NCI-H748 (cell line): ENCODE measurements around the gene ICAM1.
"Not testable (repeated sequence)": the region's sequence is repeated elsewhere in the genome, so short reads cannot be mapped to it uniquely, and the experiment has no call there.

Experiments
- DNase-seq: peaks from one replicate; lab custom pipeline; 2025; ENCODE audit not compliant: unreplicated experiment; lab: John Stamatoyannopoulos, UW

ICAM1 gene

DNA sequence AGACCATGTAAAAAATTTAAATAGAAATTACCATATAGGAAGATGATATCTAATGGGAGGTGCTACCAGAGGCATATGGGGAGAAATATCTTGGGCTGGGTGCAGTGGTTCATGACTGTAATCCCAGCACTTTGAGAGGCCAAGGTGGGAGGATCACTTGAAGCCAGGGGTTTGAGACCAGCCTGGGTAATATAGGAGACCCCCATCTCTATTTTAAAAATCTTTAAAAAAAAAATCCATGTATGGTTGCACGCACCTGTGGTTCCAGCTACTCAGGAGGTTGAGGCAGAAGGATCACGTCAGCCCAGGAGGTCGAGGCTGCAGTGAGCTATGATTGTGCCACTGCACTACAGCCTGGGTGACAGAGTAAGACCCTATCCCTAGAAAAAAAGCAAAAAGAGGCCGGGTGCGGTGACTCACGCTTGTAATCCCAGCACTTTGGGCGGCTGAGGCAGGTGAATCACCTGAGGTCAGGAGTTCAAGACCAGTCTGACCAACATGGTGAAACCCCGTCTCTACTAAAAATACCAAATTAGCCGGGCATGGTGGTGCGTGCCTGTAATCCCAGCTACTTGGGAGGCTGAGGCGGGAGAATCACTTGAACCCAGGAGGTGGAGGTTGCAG, 29.0 kb upstream of the ICAM1 start:
- DNase-seq, result not testable (repeated sequence)

DNA sequence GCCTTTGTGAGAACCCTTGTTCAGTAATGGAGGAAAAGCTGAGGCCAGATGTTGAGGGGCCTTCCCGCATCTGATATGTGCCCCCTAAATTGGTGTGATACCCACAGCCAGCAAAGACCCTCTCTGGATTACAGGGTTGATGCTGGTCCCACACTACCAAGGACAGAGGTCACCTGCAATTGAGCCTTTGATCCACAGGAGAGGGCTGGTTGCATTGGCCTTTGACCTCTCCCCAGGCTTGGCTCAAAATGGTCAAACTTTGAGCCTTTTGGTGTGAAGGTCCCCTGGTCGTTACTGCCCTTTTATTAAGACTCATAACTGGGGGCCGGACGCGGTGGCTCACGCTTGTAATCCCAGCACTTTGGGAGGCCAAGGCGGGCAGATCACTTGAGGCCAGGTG, 27.3 kb upstream of the ICAM1 start:
- no peak for DNase-seq

DNA sequence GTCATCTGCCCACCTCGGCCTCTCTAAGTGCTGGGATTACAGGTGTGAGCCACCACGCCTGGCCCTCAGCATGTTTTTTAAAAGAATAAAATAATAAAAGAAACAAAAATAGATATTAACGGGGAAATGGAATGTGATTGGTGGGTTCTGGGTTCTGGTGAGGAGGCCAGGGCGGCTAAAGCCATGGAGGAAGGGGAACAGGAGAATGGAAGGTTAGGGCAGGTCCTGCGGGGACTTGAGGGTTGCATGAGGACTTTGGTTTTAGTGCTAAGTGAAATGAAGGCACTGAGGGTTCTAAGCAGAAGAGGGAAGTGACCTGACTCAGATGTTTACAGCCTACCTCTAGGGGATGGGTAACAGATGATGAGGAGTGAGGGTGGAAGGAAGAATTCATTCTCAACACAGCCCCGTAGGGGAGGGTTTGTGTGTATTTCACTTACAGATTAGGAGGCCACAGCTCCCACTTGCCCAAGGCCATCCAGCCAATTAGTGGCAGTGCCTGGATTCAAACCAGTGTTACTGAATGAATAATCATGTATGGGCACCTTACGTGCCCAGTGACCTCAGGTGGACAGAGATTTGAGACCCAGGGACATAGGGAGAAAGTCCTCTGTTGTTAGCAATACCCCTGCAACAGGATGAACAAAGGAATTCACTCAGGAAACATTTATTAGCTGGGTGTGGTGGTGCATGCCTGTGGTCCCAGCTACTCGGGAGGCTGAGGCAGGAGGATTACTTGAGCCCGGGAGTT, 25.6 kb upstream of the ICAM1 start:
- no peak for DNase-seq

DNA sequence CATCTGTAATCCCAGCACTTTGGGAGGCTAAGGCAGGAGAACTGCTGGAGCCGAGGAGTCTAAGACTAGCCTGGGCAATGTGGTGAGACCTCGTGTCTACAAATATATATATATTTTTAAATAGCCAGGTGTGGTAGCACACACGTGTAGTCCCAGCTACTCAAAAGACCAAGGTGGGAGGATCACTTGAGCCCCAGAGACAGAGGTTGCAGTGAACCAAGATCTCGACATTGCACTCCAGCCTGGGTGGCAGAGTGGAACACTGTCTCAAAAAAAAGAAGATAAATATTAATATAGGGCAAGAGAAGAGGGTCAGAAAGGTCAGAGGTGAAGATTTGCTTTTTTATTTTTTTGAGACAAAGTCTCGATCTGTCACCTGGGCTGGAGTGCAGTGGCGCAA, 24.4 kb upstream of the ICAM1 start:
- DNase-seq, result no peak

DNA sequence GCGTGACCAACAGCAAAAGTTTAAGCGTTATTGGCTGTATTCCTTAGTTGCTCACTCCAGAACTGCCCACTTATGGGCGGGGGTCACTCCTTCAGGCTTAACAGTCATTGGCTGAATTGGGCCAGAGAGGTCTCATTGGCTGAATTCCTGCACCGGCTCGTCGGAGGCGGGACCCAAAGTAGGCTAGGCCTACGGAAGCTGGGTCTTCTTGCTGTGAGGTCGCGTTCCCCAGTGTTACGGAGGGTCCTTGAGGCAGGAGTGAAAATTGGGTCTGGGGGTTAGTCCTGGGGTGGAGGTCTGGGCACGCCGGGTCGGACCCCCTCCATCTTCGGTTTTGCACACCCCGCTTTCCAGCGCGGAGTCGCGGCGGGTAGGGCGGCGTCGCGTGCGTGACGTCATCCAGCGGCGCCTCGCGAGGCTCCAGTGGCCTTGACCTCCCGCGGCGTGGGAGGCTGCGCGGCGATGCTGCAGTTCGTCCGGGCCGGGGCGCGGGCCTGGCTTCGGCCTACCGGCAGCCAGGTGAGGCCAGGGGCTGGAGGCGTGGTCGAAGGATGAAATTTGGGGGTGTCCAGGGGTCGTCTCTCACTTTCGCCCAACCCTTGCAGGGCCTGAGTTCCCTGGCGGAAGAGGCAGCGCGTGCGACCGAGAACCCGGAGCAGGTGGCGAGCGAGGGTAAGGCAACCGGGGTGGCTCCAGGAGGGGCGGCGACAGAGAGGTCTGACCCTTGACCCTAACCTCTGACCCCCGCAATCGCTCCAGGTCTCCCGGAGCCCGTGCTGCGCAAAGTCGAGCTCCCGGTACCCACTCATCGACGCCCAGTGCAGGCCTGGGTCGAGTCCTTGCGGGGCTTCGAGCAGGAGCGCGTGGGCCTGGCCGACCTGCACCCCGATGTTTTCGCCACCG, 18.9 kb upstream of the ICAM1 start, which contains the start of gene MRPL4:
MRPL4 (plus strand) TSS at position 423 of the 903 bp plus-strand sequence; CDS start at position 463, 40 bp downstream.
- DNase-seq, result peak; percentile 97

DNA sequence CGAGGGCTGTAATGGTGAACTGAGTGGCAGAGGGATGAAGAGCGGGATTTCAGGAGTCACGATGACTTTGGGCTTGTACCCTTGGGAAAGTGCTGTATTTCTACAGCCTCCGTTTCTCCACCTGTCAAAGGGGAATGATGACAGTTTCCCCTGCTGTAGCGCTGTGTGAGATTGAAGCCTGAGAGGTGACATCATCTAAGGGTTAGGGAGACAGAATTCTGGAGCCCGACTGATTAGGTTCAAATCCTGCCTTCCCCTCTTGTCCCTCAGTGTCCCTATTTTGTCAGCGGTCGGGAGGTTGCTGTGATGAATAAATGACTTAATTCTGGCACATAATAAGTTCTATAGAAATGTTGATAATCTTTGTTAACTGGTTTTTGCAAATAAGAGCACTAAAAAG, 18.2 kb upstream of the ICAM1 start:
- DNase-seq, result no peak

DNA sequence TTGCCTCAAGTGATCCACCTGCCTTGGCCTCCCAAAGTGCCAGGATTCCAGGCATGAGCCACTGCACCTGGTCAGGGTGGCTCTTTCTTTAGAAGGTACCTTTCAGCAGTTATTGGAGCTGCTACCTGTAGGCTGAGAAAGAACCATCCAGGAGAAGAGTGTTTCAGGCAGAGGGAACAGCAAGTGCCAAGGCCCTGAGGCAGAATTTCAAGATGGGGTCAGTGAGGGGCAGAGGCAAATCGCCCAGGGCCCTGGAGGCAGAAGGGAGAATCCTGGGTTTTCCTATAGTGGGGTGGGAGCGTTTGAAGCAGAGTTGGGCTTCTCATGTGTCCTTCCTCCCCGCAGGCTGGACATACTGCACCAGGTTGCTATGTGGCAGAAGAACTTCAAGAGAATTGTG, 16.7 kb upstream of the ICAM1 start:
- DNase-seq, result no peak

DNA sequence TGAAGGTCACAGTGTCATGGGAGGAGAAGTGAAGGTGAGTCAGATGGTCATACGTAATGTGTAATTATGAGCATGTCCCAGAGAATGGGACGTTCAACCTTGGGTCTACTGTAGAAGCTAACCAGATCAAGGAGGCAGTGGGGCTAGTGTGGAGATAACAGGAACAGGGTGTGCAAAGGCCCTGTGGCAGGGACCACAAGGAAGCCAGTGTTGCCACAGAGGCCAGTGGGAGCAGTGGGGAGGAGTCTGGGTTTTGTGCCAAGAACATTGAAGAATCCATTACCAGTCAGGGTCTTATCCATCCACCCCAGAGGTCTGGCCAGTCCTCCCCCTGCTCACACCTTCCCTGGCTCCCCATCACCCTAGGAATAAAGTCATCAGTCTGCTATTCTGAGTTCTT, 15.6 kb upstream of the ICAM1 start:
- no peak for DNase-seq

DNA sequence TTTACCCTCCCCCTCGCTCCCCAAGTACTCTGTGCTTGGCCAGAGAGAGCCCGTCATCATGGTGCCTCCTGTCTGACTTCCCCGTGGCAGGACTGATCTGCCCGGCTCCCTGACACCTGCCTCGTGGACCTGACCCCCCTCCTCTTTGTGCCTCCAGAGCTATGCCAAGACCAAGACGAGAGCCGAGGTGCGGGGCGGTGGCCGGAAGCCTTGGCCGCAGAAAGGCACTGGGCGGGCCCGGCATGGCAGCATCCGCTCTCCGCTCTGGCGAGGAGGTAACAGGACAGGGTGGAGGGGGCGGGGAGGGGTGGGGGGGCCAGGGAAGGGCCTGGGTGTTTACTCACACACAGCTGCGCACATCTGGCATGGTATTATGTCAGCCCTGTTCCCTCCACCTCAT, 14.4 kb upstream of the ICAM1 start:
- no peak for DNase-seq

DNA sequence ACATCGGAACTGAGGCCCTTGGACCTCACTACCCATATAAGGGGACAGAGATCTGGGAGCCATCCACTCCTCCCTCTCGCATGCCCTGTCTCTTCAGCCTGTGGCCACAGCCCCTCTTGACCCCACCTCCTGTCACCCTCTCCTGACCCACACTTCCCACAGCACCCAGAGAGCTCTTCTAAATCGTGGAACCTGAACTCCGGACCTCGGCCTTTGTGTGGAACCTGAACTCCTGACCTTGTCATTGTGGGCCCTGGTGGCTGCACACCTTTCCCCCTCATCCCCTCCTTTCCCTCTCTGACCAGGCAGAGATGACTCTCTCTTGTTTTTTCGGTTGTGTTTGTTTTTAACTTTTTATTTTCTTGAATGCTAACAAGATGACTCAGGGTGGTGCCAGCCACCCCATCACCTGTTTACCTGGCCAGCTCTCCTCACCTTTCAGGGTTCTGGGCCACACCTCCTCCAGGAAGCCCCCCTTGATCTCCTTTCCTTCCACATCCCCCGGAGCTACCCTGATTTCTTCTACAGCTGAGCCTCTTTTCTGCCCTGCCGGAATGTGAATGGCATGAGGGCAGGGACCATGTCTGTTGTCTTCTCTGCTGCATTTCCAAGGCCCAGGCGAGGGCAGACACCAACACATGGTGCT, 13.8 kb upstream of the ICAM1 start:
- DNase-seq, result no peak

DNA sequence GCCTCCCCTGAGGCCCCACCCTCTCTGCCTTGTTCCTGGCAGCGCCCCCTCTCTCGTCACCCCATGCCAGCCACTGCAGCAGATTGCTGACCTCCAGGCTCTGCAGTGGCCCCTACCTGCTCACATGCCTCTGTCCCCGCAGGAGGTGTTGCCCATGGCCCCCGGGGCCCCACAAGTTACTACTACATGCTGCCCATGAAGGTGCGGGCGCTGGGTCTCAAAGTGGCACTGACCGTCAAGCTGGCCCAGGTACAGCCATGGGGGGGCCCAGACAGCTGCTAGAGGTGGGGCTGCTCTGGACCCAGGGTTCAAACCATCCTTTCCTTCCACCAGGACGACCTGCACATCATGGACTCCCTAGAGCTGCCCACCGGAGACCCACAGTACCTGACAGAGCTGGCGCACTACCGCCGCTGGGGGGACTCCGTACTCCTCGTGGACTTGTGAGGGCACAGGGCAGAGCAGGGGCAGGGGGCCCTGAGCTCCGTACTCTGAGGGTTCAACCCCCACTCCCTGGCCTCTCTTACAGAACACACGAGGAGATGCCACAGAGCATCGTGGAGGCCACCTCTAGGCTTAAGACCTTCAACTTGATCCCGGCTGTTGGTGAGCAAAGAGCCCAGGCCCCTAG, 12.7 kb upstream of the ICAM1 start:
- DNase-seq, result no peak

DNA sequence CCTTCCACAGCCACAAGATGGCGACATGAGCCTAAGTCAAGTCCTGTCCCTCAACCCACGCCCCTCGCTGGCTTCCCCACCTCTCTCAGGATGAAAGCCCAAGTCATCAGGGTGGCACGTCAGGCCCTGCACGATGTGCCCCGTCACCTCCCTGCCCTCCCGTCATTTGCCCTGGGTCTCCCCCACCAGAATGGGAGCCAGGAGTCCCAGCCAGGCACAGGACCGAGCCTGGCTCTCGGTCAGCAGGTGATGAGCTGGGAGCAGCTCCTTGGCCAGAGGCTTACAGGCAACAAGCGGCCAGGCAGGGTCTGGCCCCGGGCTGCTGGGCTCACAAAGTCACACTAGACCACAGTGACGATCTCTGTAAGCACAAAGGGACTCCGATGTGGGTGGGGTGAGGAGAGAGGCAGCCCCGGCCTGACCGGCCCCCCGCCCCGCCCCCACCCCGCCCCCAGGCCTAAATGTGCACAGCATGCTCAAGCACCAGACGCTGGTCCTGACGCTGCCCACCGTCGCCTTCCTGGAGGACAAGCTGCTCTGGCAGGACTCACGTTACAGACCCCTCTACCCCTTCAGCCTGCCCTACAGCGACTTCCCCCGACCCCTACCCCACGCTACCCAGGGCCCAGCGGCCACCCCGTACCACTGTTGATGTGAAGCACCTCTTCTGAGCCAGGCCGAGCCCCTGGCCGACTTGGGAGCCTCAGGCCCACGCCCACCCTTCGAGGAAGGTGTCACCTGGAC, 11.6 kb upstream of the ICAM1 start:
- peak; percentile 76 for DNase-seq

DNA sequence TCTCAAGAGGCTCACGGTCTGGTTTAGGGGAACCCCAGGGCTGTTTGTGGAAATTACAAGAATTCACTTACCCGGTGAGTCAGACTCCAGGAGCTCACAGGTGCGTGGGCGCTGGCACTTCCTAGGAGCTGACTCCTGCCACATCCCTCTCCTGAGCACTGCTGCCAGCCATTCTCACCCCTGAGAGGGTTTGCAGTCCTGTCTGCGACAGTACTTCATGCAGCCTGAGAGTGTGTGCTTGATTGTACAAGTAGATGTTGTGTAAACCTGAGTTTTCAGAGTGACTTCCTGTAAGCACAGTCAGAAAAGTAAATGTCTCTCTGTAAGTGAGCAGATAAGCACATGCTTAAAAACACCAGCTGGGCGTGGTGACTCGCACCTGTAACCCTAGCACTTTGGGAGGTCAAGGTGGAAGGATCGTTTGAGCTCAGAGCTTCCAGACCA, 10.8 kb upstream of the ICAM1 start:
- no peak for DNase-seq

DNA sequence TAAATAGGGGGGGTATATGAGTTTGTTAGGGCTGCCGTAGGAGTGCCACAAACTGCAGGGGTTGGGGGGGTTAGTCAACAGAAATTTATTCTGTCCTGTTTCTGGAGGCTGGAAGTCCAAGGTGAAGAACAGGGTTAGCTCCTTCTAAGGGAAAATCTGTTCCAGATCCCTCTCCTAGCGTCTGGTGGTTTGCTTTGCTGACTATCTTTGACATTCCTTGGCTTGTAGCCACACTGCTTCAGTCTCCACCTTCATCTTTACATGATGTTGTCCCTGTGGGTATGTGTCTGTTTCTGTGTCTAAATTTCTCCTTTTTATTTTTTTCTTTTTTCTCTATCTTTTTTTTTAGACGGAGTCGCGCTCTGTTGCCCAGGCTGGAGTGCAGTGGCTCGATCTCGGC, 8.1 kb upstream of the ICAM1 start:
- no peak for DNase-seq

DNA sequence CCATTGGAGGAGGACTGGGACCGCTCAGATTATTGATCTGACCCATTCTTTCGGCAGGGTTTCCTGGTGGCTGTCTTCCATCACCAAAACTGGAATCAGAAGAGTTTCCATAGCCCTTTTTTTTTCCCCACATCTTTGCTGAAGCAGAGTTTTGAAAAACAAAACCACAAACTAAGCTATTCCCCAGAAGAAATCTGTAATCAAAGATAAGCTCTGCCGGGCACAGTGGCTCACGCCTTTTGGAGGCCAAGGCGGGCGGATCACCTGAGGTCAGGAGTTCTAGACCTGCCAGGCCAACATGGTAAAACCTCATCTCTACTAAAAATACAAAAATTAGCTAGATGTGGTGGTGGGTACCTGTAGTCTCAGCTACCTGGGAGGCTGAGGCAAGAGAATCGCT, 4.2 kb upstream of the ICAM1 start:
- no peak for DNase-seq

DNA sequence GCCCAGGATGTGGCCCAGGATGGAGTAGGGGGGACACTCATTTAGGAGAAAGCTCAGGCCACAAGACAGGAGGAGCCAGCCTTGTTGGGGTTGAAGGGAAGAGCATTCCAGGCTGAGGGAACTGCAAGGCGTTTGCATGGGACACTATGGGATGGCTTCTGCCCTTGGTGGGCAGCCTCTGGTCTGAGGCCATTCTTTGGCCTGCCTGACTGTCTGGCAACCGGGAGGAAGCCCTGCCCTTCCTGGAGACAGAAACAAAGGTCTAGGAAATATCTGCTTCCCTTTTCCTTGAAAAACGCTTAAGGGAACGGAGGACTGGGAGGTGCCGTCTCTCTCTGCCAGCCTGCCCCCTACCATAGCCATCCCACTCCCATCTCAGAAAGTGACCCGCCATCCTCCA, 2.8 kb upstream of the ICAM1 start:
- no peak for DNase-seq

DNA sequence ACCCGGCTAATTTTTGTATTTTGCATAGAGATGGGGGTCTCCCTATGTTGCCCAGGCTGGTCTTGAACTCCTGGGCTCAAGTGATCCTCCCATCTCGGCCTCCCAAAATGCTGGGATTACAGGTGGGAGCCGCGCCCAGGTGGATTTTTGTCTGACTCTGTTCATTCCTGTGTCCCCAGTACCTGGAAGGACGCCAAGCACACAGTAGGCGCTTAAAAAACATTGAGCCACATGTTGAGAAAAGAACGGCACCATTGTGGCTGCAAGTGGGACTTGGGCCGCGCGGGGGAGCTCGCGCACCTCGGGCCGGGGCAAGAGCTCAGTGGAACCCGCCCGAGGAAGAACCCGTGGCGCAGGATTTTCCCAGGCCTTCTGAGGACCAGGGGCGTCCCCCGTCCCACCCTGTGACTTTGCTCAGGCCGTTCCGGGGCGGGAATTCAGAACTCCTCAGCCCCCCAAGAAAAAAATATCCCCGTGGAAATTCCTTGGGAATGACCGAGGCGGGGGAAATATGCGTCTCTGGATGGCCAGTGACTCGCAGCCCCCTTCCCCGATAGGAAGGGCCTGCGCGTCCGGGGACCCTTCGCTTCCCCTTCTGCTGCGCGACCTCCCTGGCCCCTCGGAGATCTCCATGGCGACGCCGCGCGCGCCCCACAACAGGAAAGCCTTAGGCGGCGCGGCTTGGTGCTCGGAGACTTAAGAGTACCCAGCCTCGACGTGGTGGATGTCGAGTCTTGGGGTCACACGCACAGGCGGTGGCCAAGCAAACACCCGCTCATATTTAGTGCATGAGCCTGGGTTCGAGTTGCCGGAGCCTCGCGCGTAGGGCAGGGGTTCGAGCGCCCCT, 1.4 kb upstream of the ICAM1 start:
- peak; percentile 68 for DNase-seq

DNA sequence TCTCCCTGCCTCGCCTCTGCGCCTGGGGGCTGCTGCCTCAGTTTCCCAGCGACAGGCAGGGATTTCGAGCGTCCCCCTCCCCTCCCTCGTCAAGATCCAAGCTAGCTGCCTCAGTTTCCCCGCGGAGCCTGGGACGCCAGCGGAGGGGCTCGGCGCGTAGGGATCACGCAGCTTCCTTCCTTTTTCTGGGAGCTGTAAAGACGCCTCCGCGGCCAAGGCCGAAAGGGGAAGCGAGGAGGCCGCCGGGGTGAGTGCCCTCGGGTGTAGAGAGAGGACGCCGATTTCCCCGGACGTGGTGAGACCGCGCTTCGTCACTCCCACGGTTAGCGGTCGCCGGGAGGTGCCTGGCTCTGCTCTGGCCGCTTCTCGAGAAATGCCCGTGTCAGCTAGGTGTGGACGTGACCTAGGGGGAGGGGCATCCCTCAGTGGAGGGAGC, 722 bp upstream of the ICAM1 start:
- DNase-seq, result no peak

DNA sequence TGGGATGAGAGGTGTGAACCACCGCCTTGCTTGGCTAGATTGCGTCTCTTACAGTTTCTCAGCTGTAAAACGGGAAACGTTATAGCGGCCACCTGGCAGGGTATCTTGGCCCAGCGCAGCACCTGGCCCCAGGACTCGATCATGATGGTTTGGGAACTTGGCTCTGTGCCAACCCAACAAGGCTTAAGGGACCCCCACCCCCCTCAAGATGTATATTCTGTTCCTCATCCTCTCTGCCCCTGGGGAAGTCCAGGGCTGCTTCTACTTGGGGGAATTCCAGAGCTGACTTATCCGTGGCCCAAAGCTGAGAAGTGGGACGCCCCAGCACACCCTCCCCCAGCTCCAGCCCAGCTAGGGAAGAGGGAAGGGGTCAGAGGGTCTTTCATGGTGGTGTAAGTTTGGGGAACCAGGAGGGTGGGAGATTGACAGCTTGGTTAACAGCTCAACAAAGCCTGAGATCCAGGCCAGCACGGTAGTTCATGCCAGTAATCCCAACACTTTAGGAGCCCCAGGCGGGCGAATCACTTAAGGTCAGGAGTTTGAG, 695 bp downstream of the ICAM1 start:
- no peak for DNase-seq
